ENCODE data around the gene SMCO2. TPM values are rescaled to one million over a fixed set of nuclear protein-coding genes. Genes with fewer than 3 reads are reported as not detected.

Gene SMCO2
- total RNA-seq, 1 donor from 2014 or later, result 1.4 TPM

DNA sequence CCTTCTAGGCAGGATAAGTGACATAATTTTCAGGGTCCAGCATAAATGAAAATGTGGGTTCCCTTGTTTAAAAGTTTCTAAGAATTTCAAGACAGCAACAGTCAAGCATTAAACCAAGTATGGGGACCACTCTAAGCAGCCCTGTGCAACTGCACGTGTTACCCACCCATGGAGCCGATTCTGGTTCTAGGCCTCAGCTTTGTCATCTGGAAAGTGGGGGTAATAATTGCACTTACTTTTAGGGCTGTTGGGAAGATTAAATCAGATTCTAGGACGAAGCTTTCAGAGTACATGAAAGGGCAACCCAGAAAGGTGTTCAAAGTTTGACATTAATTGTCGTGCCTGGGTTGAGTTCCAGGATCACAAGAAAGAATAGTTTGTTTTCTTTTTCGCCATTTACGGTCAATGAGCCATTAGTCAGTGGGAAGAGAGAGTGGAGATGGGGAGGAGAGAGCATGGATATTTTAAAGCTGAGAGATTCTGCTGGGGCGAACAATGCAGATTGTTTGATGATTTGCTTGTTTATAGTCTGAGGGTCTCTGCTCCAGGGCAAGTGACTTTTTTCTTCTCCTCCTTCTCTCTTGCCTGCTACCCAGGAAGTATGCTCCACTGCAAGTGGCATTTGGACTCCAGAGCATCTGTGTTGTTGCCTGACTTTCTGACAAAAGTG lies 66.8 kb downstream of the SMCO2 start:
- Mint-ChIP-seq H3K27ac (no peak overlapping the region), H3K9me3 (no peaks in the 10 kb centered on the region), H3K4me3 (no peak overlapping the region), H3K36me3 (ENCODE audit: low read depth) (no peaks in the 10 kb centered on the region), H3K27me3 (peaks cover 39% of the 10 kb centered on the region), H3K4me1 (no peaks in the 10 kb centered on the region)
- no peak for DNase-seq
- intact Hi-C loops (cut with micrococcal nuclease), result no loop called here

DNA sequence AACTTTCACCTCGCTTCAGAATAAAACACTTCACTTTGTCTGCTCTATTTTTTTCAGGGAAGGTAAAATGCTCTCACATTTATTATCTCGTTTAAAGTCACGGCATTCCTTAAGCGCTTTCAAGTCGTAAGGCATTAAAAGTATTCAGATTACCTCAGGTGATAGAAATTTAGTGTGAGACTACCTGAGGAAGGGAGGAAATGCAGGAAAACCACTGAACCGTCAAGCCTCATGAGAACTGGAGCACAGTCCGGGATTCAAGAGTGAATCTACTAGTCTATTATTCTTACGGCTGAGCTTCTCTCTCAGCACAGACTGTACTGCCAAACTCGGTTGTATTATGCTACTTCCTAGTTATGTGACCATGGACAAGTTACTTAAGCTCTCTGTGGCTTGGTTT lies 69.1 kb downstream of the SMCO2 start:
- intact Hi-C loops (cut with micrococcal nuclease), result no loop called here
- Mint-ChIP-seq H3K4me3 (no peak overlapping the region), H3K9me3 (no peaks in the 10 kb centered on the region), H3K4me1 (no peaks in the 10 kb centered on the region), H3K36me3 (ENCODE audit: low read depth) (no peaks in the 10 kb centered on the region), H3K27me3 (peaks cover 39% of the 10 kb centered on the region), H3K27ac (no peak overlapping the region)
- no peak for DNase-seq

DNA sequence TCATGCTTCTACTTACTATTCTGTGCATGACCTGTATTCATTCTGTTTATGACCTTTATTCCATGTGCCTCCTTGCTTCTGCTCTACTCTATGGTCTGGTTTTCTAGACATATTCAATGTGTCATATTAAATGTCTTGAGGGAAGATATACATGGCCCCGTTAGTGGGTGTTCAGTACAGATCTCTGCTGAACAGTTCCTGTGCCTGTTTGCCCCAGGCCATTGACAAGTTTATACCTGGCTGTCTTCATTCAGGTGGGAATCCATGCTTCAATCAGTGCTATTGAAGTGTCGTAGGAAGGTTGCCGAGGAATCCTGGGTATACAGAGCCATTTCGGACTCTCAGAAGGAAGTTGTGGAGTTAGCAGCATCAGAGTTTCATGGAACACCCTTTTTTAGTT lies 70.1 kb downstream of the SMCO2 start:
- intact Hi-C loops (cut with micrococcal nuclease), result no loop called here
- Mint-ChIP-seq H3K9me3 (no peaks in the 10 kb centered on the region), H3K4me1 (peaks cover 4% of the 10 kb centered on the region), H3K27me3 (peaks cover 40% of the 10 kb centered on the region), H3K36me3 (ENCODE audit: low read depth) (no peaks in the 10 kb centered on the region), H3K27ac (no peak overlapping the region), H3K4me3 (no peak overlapping the region)
- DNase-seq, result no peak

DNA sequence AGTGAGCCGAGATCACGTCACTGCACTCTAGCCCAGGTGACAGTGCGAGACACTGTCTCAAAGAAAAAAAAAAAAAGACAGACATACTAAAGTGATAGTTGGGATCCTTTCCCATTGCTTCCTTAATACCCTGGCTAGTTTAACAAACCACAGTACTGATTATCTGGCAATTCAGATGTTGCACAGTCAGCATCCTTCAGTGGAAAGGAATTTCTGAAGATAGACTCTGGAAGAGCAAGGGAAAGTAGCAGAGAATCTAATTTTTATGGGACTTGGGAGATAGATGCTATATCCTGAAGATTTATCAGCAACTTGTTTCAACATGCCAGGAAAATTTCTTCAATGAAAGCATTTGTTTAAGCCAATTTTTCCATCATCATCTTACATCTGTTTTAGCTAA lies 71.0 kb downstream of the SMCO2 start:
- H3K27me3 Mint-ChIP-seq, result peaks cover 45% of the 10 kb centered on the region
- no peak for DNase-seq
- no peak overlapping the region for H3K4me3 Mint-ChIP-seq
- H3K9me3 Mint-ChIP-seq, result no peaks in the 10 kb centered on the region
- H3K27ac Mint-ChIP-seq, result no peak overlapping the region
- H3K36me3 Mint-ChIP-seq (ENCODE audit: low read depth), result no peaks in the 10 kb centered on the region
- peaks cover 6% of the 10 kb centered on the region for H3K4me1 Mint-ChIP-seq
- intact Hi-C loops (cut with micrococcal nuclease), result no loop called here

DNA sequence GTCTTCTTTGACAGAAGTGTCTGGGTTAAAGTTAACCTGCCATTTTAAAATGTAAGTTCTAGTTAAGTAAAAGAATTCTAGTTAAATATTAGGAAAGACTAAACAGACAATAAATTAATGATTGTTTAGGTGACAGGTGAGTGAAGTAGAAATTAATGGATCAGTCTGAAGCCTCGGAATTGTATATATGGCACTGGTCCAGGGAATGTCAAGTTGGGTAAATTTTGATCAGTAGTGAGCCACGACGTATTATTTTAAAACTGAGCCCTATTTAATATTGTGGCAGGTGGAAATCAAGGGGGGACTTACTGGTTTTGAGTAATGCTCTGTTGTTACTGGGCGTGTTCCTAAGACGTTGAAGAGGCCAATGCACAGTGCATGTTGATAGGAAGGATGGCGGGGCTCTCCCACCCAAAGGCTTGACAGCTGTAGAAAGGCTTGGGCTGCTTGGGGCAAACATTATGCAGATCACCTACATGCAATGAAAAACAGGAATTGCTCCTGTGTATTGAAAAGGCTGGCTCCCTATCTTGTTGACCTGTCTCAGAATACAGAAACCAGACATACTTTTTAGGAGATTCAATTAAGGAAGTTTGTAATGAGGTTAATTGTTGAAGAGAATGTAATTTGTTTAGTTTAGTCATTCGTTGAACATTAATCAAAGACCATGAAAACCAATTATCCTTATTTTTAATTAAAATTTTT lies 71.6 kb downstream of the SMCO2 start:
- no peaks in the 10 kb centered on the region for H3K9me3 Mint-ChIP-seq
- no peaks in the 10 kb centered on the region for H3K36me3 Mint-ChIP-seq (ENCODE audit: low read depth)
- H3K27me3 Mint-ChIP-seq, result peaks cover 45% of the 10 kb centered on the region
- no peak overlapping the region for H3K4me3 Mint-ChIP-seq
- no peak for DNase-seq
- H3K27ac Mint-ChIP-seq, result no peak overlapping the region
- peaks cover 8% of the 10 kb centered on the region for H3K4me1 Mint-ChIP-seq
- intact Hi-C loops (cut with micrococcal nuclease), result no loop called here

DNA sequence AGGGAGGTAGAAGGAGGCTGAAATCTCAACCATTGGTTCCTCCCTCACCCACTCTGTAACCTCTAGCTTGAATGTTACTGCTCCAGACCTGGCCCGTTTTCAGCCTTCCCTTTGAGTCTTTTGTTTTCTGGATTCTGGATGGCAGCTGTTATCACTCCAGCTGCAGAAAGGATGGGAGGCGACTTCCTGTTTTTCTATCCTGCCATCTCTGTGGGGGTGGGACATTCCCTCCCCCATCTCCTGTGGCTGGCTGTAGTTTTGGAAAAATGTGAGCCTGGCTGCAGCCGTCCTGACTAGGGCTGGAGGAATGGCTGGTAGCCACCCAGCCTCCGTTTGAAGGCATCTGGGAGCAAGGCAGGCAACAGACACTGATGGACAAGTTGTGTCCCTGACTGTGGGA lies 74.5 kb downstream of the SMCO2 start:
- H3K4me3 Mint-ChIP-seq, result no peak overlapping the region
- H3K9me3 Mint-ChIP-seq, result no peaks in the 10 kb centered on the region
- H3K27me3 Mint-ChIP-seq, result peaks cover 50% of the 10 kb centered on the region
- no peak overlapping the region for H3K27ac Mint-ChIP-seq
- intact Hi-C loops (cut with micrococcal nuclease), result loop anchor here (5.0 to 10.0 kb wide), 6 partner anchors 84 to 586 kb away; partner anchors contain the start of genes BMAL2, FGFR1OP2, INTS13 and MRPS35
- no peaks in the 10 kb centered on the region for H3K36me3 Mint-ChIP-seq (ENCODE audit: low read depth)
- DNase-seq, result no peak
- H3K4me1 Mint-ChIP-seq, result peaks cover 27% of the 10 kb centered on the region

DNA sequence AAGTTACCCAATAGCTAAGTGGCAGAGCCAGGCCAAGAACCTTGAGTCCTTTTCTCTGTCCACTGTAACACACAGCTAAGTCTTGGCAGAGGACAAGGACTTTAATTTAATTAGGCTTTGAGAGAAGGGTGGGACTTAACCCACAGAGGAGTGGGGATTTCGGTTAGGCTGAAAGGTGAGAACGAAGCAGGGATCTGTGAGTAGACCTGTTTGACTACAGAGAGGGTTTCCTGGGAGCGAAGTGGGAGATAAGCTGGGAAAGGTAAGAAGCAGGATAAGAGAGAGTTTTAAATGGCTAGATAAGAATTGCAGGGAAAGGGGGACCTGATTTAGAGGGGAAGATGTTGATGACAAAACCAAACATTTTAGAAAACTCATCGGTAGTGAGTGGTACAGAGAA lies 75.4 kb downstream of the SMCO2 start:
- Mint-ChIP-seq H3K27ac (no peak overlapping the region), H3K9me3 (no peaks in the 10 kb centered on the region), H3K4me3 (peak overlapping the region; percentile 3), H3K27me3 (peaks cover 43% of the 10 kb centered on the region), H3K4me1 (peaks cover 27% of the 10 kb centered on the region), H3K36me3 (ENCODE audit: low read depth) (no peaks in the 10 kb centered on the region)
- intact Hi-C loops (cut with micrococcal nuclease), result loop anchor here (5.0 to 10.0 kb wide), 6 partner anchors 85 to 587 kb away; partner anchors contain the start of genes BMAL2, FGFR1OP2, INTS13 and MRPS35
- DNase-seq, result no peak

DNA sequence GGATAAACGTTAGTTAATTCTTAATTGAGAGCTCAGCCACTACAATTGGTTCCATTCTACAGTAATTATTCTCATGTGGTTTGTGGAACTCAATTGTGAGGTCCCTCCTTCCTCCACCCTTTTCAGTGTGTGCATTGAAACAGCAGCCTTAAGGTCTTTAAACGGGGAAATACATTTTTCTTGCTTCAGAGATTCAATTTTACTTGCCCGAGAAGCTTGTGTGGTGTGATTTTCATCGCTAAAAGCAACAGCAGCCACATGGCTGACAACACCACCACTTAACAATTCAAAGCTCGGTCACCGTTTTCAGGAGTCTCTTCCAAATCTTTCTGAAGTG lies 76.7 kb downstream of the SMCO2 start:
- Mint-ChIP-seq H3K4me3 (peak overlapping the region; percentile 96), H3K27ac (peak overlapping the region; percentile 91), H3K36me3 (ENCODE audit: low read depth) (no peaks in the 10 kb centered on the region), H3K27me3 (peaks cover 40% of the 10 kb centered on the region), H3K9me3 (no peaks in the 10 kb centered on the region), H3K4me1 (peaks cover 31% of the 10 kb centered on the region)
- DNase-seq, result no peak
- intact Hi-C loops (cut with micrococcal nuclease), result loop anchor here (5.0 to 10.0 kb wide), 6 partner anchors 86 to 588 kb away; partner anchors contain the start of genes BMAL2, FGFR1OP2, INTS13 and MRPS35

DNA sequence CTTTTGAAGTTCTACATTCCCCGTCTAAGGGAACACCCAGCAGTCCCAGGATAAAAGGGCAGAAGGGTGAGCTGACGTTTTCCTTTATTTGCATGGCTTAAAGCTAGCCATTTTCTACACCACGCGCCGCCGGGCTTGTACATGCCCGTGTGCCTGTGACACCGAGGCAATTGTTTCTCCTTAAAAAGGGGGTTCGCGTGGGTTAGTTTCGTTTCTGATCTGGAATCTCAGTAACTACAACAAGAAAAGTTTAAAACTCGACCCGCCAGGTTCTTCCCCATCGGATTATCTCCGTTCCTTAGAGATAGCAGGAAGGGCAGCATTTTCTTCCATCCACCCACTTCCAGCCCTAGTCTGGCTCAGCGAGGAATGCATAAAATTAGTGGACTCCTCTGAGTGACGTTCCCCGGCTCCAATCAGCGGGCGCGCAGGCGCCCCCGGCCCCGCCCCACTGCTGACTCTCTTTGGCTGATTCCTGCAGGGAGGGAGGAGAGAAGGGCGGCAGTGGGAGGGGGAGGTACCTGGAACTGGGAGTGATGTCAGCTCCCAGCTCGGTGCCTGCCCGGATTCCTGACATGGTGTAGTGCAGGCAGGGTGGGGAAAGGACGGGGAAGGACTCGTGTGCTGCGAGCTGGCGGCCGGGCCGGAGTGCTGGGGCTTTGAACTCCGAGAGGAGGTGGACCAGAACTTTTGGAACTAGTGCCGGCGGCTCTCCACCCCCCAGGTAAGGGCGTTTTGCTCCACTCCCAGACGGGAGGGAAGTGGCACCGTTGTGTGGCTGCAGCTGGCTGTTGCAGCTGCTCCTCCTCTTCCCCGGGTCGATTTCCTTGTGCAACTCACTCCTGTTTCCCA lies 77.3 kb downstream of the SMCO2 start, which contains the start of gene PPFIBP1:
PPFIBP1 (plus strand) TSS at position 565 of the 852 bp plus-strand sequence. CDS start 109,191 bp downstream, outside the sequence.
- DNase-seq, result peak; percentile 96
- peaks cover 34% of the 10 kb centered on the region for H3K4me1 Mint-ChIP-seq
- H3K27ac Mint-ChIP-seq, result peak within 1 kb of the TSS; percentile 91
- H3K36me3 Mint-ChIP-seq (ENCODE audit: low read depth), result peaks cover 1% of the 10 kb centered on the region
- intact Hi-C loops (cut with micrococcal nuclease), result loop anchor here (1.0 to 10.0 kb wide), 9 partner anchors 10 to 589 kb away; partner anchors contain the start of genes BMAL2, FGFR1OP2, INTS13 and MRPS35
- peaks cover 42% of the 10 kb centered on the region for H3K27me3 Mint-ChIP-seq
- H3K4me3 Mint-ChIP-seq, result peak within 1 kb of the TSS; percentile 96
- H3K9me3 Mint-ChIP-seq, result no peaks in the 10 kb centered on the region

DNA sequence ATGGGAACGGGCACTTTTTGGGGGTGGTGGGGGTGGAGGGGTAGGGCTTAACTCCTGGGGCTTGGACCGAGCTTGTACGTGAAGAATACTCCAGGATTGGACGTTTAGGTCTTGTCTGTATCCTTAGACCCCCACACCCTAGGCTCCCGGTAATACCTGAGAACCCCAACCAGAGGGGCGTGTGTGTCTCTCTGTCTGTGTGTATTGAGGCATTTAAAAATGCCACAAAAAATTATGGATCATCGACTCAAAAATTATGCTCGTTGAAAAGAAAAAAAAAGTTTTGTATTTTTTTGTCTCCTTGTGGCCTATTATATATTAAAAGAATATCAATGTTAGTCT lies 77.9 kb downstream of the SMCO2 start:
- Mint-ChIP-seq H3K27ac (no peak overlapping the region), H3K4me1 (peaks cover 35% of the 10 kb centered on the region), H3K27me3 (peaks cover 40% of the 10 kb centered on the region), H3K9me3 (no peaks in the 10 kb centered on the region), H3K4me3 (peak overlapping the region; percentile 96), H3K36me3 (ENCODE audit: low read depth) (peaks cover 2% of the 10 kb centered on the region)
- intact Hi-C loops (cut with micrococcal nuclease), result loop anchor here (1.0 to 10.0 kb wide), 9 partner anchors 10 to 590 kb away; partner anchors contain the start of genes BMAL2, FGFR1OP2, INTS13 and MRPS35
- DNase-seq, result no peak

DNA sequence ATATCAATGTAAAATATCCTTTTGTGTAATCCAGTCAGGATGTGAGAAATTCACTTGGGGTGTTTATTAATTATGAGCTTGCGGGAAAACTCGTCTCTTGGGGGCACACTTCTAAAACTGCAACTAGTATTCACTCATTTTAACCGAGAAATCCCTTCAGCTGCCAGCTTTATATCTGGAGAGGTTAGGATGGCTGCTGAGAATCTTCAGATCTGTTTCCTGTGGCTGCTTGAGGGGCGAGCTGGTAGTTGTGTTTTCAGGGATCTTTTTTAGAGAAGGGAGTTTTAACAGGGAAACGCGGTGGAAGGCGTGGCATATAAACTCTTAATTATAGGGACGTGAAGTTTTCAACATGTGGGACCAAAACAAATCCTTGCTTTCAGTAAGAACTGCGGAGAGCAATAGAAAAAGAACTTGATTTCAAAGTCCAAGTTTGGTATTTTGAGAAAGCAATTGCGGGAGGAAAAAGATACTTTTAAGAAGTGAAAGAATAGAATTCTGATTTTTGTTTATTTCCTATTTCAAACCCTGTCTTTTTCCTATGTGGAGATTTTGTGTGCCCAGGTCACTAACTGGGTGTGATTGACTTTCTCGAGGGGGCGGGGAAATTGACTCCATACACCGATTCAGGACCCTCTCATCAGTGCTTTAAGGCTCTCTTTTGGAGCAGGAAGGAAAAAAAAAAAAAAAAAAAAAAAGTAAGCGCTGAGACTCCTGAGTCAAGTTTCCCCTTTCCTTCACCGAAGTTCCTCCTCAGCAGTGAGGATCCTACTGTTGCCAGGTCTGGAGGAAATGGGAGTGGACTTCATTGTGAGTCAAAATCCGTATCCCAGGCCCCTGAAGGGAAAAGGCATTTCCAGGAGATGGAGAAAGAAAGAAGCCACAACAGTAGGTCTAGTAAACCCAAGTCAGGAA lies 78.6 kb downstream of the SMCO2 start:
- intact Hi-C loops (cut with micrococcal nuclease), result loop anchor here (1.0 to 10.0 kb wide), 9 partner anchors 9 to 590 kb away; partner anchors contain the start of genes BMAL2, FGFR1OP2, INTS13 and MRPS35
- no peak for DNase-seq
- Mint-ChIP-seq H3K4me1 (peaks cover 37% of the 10 kb centered on the region), H3K27ac (peak overlapping the region; percentile 23), H3K4me3 (peak overlapping the region; percentile 96), H3K9me3 (no peaks in the 10 kb centered on the region), H3K36me3 (ENCODE audit: low read depth) (peaks cover 2% of the 10 kb centered on the region), H3K27me3 (peaks cover 35% of the 10 kb centered on the region)

DNA sequence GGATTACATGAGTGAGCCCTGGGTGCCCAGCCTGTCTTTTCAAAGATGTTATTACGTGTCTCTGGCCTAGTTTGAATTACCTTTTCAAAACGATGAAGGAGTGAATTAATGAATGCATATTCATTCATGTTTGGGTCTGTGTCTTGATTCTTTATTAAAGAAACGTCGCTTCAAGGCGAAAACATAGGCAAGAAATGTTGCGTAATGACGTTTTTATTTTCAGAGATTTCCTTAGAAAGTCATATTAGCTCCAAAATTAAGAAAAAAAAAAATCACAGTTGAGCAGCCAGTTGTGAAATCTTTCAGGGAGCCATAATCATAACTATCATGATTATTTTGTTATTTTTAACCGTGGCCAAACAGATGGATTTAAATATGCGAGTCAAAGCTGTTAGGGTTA lies 81.0 kb downstream of the SMCO2 start:
- intact Hi-C loops (cut with micrococcal nuclease), result loop anchor here (10.0 kb wide), 2 partner anchors 107 to 593 kb away; partner anchors contain the start of genes FGFR1OP2 and INTS13
- no peak overlapping the region for H3K27ac Mint-ChIP-seq
- peaks cover 22% of the 10 kb centered on the region for H3K27me3 Mint-ChIP-seq
- H3K4me3 Mint-ChIP-seq, result no peak overlapping the region
- peaks cover 39% of the 10 kb centered on the region for H3K4me1 Mint-ChIP-seq
- DNase-seq, result no peak
- no peaks in the 10 kb centered on the region for H3K9me3 Mint-ChIP-seq
- peaks cover 3% of the 10 kb centered on the region for H3K36me3 Mint-ChIP-seq (ENCODE audit: low read depth)
